ENCODE measurements around the gene C9orf50.

Gene C9orf50

GRCh38 chr9:129609486-129610212 lies 11.3 kb downstream of the C9orf50 start:
- no peaks in the 10 kb centered on the region for H3K79me2 ChIP-seq (ENCODE audit: insufficient read depth, low read length)
- H3K9me2 ChIP-seq (replicated peaks; ENCODE audit: insufficient read depth, low read length), result no peaks in the 10 kb centered on the region
- no peak overlapping the region for H3K4me2 ChIP-seq (ENCODE audit: low read depth, low read length, poor library complexity, severe bottlenecking)
- no peaks in the 10 kb centered on the region for H3F3A ChIP-seq (ENCODE audit: insufficient read depth)
- no peaks in the 10 kb centered on the region for H3K27me3 ChIP-seq (ENCODE audit: low read length)
- no peaks in the 10 kb centered on the region for H3K9me3 ChIP-seq (ENCODE audit: insufficient read depth, low read length)
- no peaks in the 10 kb centered on the region for H3K36me3 ChIP-seq (ENCODE audit: low read length)
- H3K4me3 ChIP-seq (ENCODE audit: insufficient read depth, low read length, poor library complexity, severe bottlenecking), result no peak overlapping the region
- H3K9ac ChIP-seq (ENCODE audit: low read length), result no peak overlapping the region
- TF ChIP-seq EZH2phosphoT487 (conservative IDR thresholded peaks at IDR 0.05; ENCODE audit: low read length), result no peak
- no peak for TF ChIP-seq CTCF (IDR thresholded peaks at IDR 0.05; ENCODE audit: insufficient read depth, low read length, poor library complexity, severe bottlenecking)
- no peak overlapping the region for H2AFZ ChIP-seq (ENCODE audit: low read depth, low read length, severe bottlenecking)
- H4K20me1 ChIP-seq (ENCODE audit: low read depth, low read length), result no peaks in the 10 kb centered on the region
- H3K27ac ChIP-seq (ENCODE audit: low read depth, low read length), result no peak overlapping the region

GRCh38 chr9:129608561-129609481 lies 12.1 kb downstream of the C9orf50 start:
- Histone ChIP-seq H3K27me3 (ENCODE audit: low read length) (no peaks in the 10 kb centered on the region), H3F3A (ENCODE audit: insufficient read depth) (no peaks in the 10 kb centered on the region), H3K9ac (ENCODE audit: low read length) (no peak overlapping the region), H4K20me1 (ENCODE audit: low read depth, low read length) (no peaks in the 10 kb centered on the region), H3K27ac (ENCODE audit: low read depth, low read length) (no peak overlapping the region), H3K79me2 (ENCODE audit: insufficient read depth, low read length) (no peaks in the 10 kb centered on the region), H3K9me3 (ENCODE audit: insufficient read depth, low read length) (no peaks in the 10 kb centered on the region), H2AFZ (ENCODE audit: low read depth, low read length, severe bottlenecking) (no peak overlapping the region), H3K4me3 (ENCODE audit: insufficient read depth, low read length, poor library complexity, severe bottlenecking) (no peak overlapping the region), H3K9me2 (replicated peaks; ENCODE audit: insufficient read depth, low read length) (no peaks in the 10 kb centered on the region), H3K4me2 (ENCODE audit: low read depth, low read length, poor library complexity, severe bottlenecking) (no peak overlapping the region), H3K36me3 (ENCODE audit: low read length) (no peaks in the 10 kb centered on the region)
- TF ChIP-seq EZH2phosphoT487 (conservative IDR thresholded peaks at IDR 0.05; ENCODE audit: low read length) (no peak), CTCF (IDR thresholded peaks at IDR 0.05; ENCODE audit: insufficient read depth, low read length, poor library complexity, severe bottlenecking) (no peak)

- Histone ChIP-seq H3K79me2 (ENCODE audit: insufficient read depth, low read length) (no peaks in the 10 kb centered on the region), H3K9me2 (replicated peaks; ENCODE audit: insufficient read depth, low read length) (no peaks in the 10 kb centered on the region), H4K20me1 (ENCODE audit: low read depth, low read length) (no peaks in the 10 kb centered on the region), H3K27ac (ENCODE audit: low read depth, low read length) (no peak overlapping the region), H2AFZ (ENCODE audit: low read depth, low read length, severe bottlenecking) (no peak overlapping the region), H3F3A (ENCODE audit: insufficient read depth) (no peaks in the 10 kb centered on the region), H3K4me3 (ENCODE audit: insufficient read depth, low read length, poor library complexity, severe bottlenecking) (no peak overlapping the region), H3K9me3 (ENCODE audit: insufficient read depth, low read length) (no peaks in the 10 kb centered on the region), H3K4me2 (ENCODE audit: low read depth, low read length, poor library complexity, severe bottlenecking) (no peak overlapping the region), H3K36me3 (ENCODE audit: low read length) (no peaks in the 10 kb centered on the region), H3K9ac (ENCODE audit: low read length) (no peak overlapping the region), H3K27me3 (ENCODE audit: low read length) (no peaks in the 10 kb centered on the region)
- TF ChIP-seq CTCF (IDR thresholded peaks at IDR 0.05; ENCODE audit: insufficient read depth, low read length, poor library complexity, severe bottlenecking), result no peak
- no peak for TF ChIP-seq EZH2phosphoT487 (conservative IDR thresholded peaks at IDR 0.05; ENCODE audit: low read length)
Observed at GRCh38 chr9:129607027-129607387, 13.9 kb downstream of the C9orf50 start.

All from SU-DHL-6 (cell line).